ENCODE data around the gene NEK1.

GRCh38 chr4:169611157-169611556 is 1.2 kb downstream of the NEK1 start:
- no peak for TF ChIP-seq CTCF (IDR thresholded peaks at IDR 0.05)
- TF ChIP-seq EP300 (IDR thresholded peaks at IDR 0.05), result no peak
- no peak for TF ChIP-seq POLR2A (IDR thresholded peaks at IDR 0.05; ENCODE audit: low read depth)
- no peak for TF ChIP-seq POLR2AphosphoS5 (IDR thresholded peaks at IDR 0.05)
